HepG2 (cell line): Measurements from ENCODE around the gene TSPAN32. TPM values are rescaled to one million over a fixed set of nuclear protein-coding genes. Genes with fewer than 3 reads are reported as not detected.

Experiments used
- ATAC-seq: fragments of 200-7000 bp; cut with Tn5 transposase; 3 replicates; pipeline ENCODE4 v1.9.1; 2020; ENCODE audit warnings: mild to moderate bottlenecking, moderate library complexity
- BruUV-seq: library from RNA; stranded (reverse); fragments of 400-500 nt; replicated peaks from 2 replicates; lab custom pipeline; 2021; lab: Mats Ljungman, UMichigan
- CTCF ChIA-PET: fragments of 300-600 bp; formaldehyde crosslinking; extraction: SDS; loops from one replicate; lab custom pipeline; 2021; ENCODE audit warnings: low total read pairs, inconsistent platforms, low intra/inter-chr PET ratio; lab: Yijun Ruan, JAX
- POLR2A ChIA-PET: fragments of 350-600 bp; sonication (Branson Sonifier 250); formaldehyde crosslinking; loops from one replicate; lab custom pipeline; 2020; ENCODE audit warnings: antibody characterized with exemption, inconsistent platforms; lab: Yijun Ruan, JAX
- DNase-seq: peaks from one replicate; pipeline ENCODE4 v3.0.0-alpha.2; 2015; ENCODE audit warnings: low spot score
- FAIRE-seq: peaks from 3 replicates; lab custom pipeline; 2011; peaks lifted over from hg19 to GRCh38; lab: Jason Lieb, UNC
- H2AFZ ChIP-seq: one replicate; pipeline ENCODE4 v1.6.1; 2011; ENCODE audit warnings: low read length, inconsistent platforms
- H3K27ac ChIP-seq: fragments of 300-600 bp; 3 replicates; pipeline ENCODE4 v1.8.0; 2011; ENCODE audit warnings: mixed run types, mild to moderate bottlenecking, mixed read lengths, low read length, inconsistent platforms; ENCODE audit not compliant: insufficient read depth; ENCODE audit errors: extremely low read length
- H3K27me3 ChIP-seq, 2 experiments: fragments of 200-600 bp in 1 of 2; 2 replicates in 1 of 2; 3 replicates in 1 of 2; pipeline versions ENCODE4 v1.6.0 to v1.8.0; 2011; ENCODE audit warnings: low read length in 2 of 2, mild to moderate bottlenecking in 2 of 2, moderate library complexity in 2 of 2, inconsistent platforms in 1 of 2; ENCODE audit not compliant: insufficient read depth in 2 of 2, control insufficient read depth in 1 of 2
- H3K36me3 ChIP-seq, 2 experiments: fragments of 200-600 bp in 1 of 2; replicated peaks in 1 of 2; 2 replicates in 1 of 2; 3 replicates in 1 of 2; pipeline versions ENCODE4 v1.5.1 to v1.8.0; 2011; ENCODE audit warnings: low read length in 2 of 2, inconsistent platforms in 1 of 2; ENCODE audit not compliant: insufficient read depth in 2 of 2, control insufficient read depth in 1 of 2
- H3K4me1 ChIP-seq: 2 replicates; pipeline ENCODE4 v1.5.1; 2012; ENCODE audit warnings: low read length, inconsistent platforms; ENCODE audit not compliant: insufficient read depth
- H3K4me2 ChIP-seq: 2 replicates; pipeline ENCODE4 v1.6.0; 2011; ENCODE audit warnings: low read depth, low read length, inconsistent platforms
- H3K4me3 ChIP-seq, 3 experiments: fragments of 200-600 bp in 1 of 3; sonication (generic), shearing (Covaris generic) in 1 of 3; replicated peaks in 1 of 3; 2 replicates each; pipeline ENCODE4 v1.5.1; 2011 to 2016; ENCODE audit warnings: low read length in 3 of 3, inconsistent platforms in 2 of 3, low read depth in 2 of 3, mild to moderate bottlenecking in 2 of 3, control low read depth in 1 of 3, mixed read lengths in 1 of 3; ENCODE audit not compliant: insufficient read depth in 1 of 3
- H3K79me2 ChIP-seq: one replicate; pipeline ENCODE4 v1.6.1; 2011; ENCODE audit warnings: low read length, inconsistent platforms; ENCODE audit not compliant: insufficient read depth
- H3K9ac ChIP-seq: 2 replicates; pipeline ENCODE4 v1.6.0; 2011; ENCODE audit warnings: mild to moderate bottlenecking, low read depth, low read length, inconsistent platforms; ENCODE audit not compliant: insufficient read depth
- H3K9me3 ChIP-seq: 2 replicates; pipeline ENCODE4 v1.5.1; 2012; ENCODE audit warnings: mild to moderate bottlenecking, low read length
- H4K20me1 ChIP-seq: 2 replicates; pipeline ENCODE4 v1.6.0; 2011; ENCODE audit warnings: inconsistent platforms, mild to moderate bottlenecking, low read length, moderate library complexity; ENCODE audit not compliant: insufficient read depth
- GLI4 ChIP-seq: sonication (generic); formaldehyde crosslinking; IDR thresholded peaks from 2 replicates; pipeline ENCODE4 v1.5.1; 2020; ENCODE audit warnings: missing genetic modification reagents, mild to moderate bottlenecking, moderate library complexity, borderline replicate concordance
- HMG20B ChIP-seq: conservative IDR thresholded peaks from 2 replicates; pipeline ENCODE4 v1.6.1; 2016; ENCODE audit warnings: missing genetic modification reagents, missing compliant biosample characterization
- PAX8 ChIP-seq: sonication (generic); formaldehyde crosslinking; IDR thresholded peaks from 2 replicates; pipeline ENCODE4 v1.8.0; 2022; ENCODE audit warnings: mild to moderate bottlenecking, missing genetic modification reagents, borderline replicate concordance
- RARA ChIP-seq: IDR thresholded peaks from 2 replicates; pipeline ENCODE4 v1.6.1; 2016; ENCODE audit warnings: missing genetic modification reagents, missing compliant biosample characterization
- SP2 ChIP-seq: sonication (generic); formaldehyde crosslinking; IDR thresholded peaks from 2 replicates; pipeline ENCODE4 v1.5.1; 2020; ENCODE audit warnings: mild to moderate bottlenecking, missing genetic modification reagents
- ZNF160 ChIP-seq: sonication (generic); formaldehyde crosslinking; IDR thresholded peaks from 2 replicates; pipeline ENCODE4 v1.8.0; 2022; ENCODE audit warnings: mild to moderate bottlenecking, inconsistent platforms, missing genetic modification reagents
- ZNF292 ChIP-seq: sonication (generic); formaldehyde crosslinking; IDR thresholded peaks from 2 replicates; pipeline ENCODE4 v1.8.1; 2022; ENCODE audit warnings: mild to moderate bottlenecking, low read depth, missing genetic modification reagents, borderline replicate concordance
- ZNF577 ChIP-seq: sonication (generic); formaldehyde crosslinking; IDR thresholded peaks from 2 replicates; pipeline ENCODE4 v1.4.0; 2020; ENCODE audit warnings: mild to moderate bottlenecking, low read depth, missing genetic modification reagents, borderline replicate concordance
- ZNF766 ChIP-seq: sonication (generic); formaldehyde crosslinking; IDR thresholded peaks from 2 replicates; pipeline ENCODE4 v1.5.0; 2020; ENCODE audit warnings: missing genetic modification reagents, borderline replicate concordance
- WGBS: methylation state at CpG from one replicate; pipeline ENCODE4 v1.1.6; 2017; ENCODE audit warnings: low lambda C conversion rate; 5-methylcytosine and 5-hydroxymethylcytosine counted together
- in situ Hi-C: cut with HindIII; loops from 2 replicates; pipeline ENCODE4 v1.10.0; 2017; ENCODE audit warnings: low pct_unique_long_range_greater_than_20kb; ENCODE audit not compliant: extremely low pct_ligation_motif_present
- intact Hi-C: fragments of 100-400 bp; cut with micrococcal nuclease; formaldehyde crosslinking; loops from one replicate; pipeline ENCODE4 v1.10.0; 2022; ENCODE audit not compliant: unreplicated experiment
- polyA plus RNA-seq, 8 experiments: library from polyadenylated mRNA; depleted of rRNA in 3 of 8; stranded (reverse) in 7 of 8; unstranded in 1 of 8; fragments of >200 nt; fragmentation: Illumina TruSeq in 4 of 8; extraction: Trizol in 4 of 8; gene quantifications; 2 replicates each; pipeline versions ENCODE4 v1.2.1 to v1.2.3, GENCODE V29; 2011 to 2016; ENCODE audit warnings: low read depth in 4 of 8, missing spikeins in 1 of 8, mixed read lengths in 1 of 8; ENCODE audit not compliant: insufficient read depth in 1 of 8
- total RNA-seq, 5 experiments: library from RNA; depleted of rRNA; stranded (reverse); fragments of >200 nt; fragmentation: Illumina TruSeq; extraction: Trizol; gene quantifications; 2 replicates each; pipeline ENCODE4 v1.2.3, GENCODE V29; 2016; ENCODE audit warnings: low read depth in 1 of 5

The TSPAN32 gene
- total and polyA plus RNA-seq, 2 of the 13 experiments (the other 11 are each of a cell fraction or from before 2014, with no cell fraction given) = 0.09 to 0.70 TPM

DNA sequence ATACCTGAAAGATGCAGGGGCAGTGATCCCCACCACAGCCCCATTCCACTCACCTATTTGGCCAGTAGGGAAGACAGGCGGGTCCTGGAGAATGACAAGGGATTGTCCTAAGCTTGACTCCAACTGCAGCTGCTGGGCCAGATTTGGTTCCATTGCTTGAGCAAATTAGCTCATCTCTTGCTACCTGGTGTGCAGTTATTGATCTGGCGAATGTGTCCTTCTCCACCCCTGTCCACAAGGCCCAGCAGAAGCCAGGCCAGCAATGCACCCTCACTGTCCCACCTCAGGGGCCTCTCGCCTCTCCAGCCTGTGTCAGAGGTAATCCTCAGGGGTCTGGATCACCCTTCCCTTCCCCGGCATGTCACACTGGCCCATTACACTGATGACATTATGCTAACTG lies 23.3 kb downstream of the TSPAN32 start:
- H3K36me3 ChIP-seq = no peaks in the 10 kb centered on the region
- no peak overlapping the region for H3K4me3 ChIP-seq
- H3K79me2 ChIP-seq = no peaks in the 10 kb centered on the region
- BruUV-seq = no TSS peak
- H2AFZ ChIP-seq = no peak overlapping the region
- peaks cover 6 to 51% of the 10 kb centered on the region in 2 experiments for H3K27me3 ChIP-seq
- H3K9ac ChIP-seq = no peak overlapping the region
- H4K20me1 ChIP-seq = no peaks in the 10 kb centered on the region
- in situ Hi-C loops (no loop called here), intact Hi-C loops (no loop called here)
- ChIA-PET POLR2A (no interaction called here), CTCF (no interaction called here)
- no peak for TF ChIP-seq ZNF292 (CRISPR knock-in tag)
- TF ChIP-seq SP2 = no peak
- no peak for TF ChIP-seq GLI4 (CRISPR knock-in tag)
- no peak for TF ChIP-seq HMG20B (CRISPR knock-in tag)
- no peak for TF ChIP-seq ZNF766 (CRISPR knock-in tag)
- no peak for TF ChIP-seq ZNF577 (CRISPR knock-in tag)
- ATAC-seq (no peak), DNase-seq (no peak), FAIRE-seq (no peak)
- H3K9me3 ChIP-seq = no peaks in the 10 kb centered on the region
- no peak overlapping the region for H3K4me2 ChIP-seq
- 33% methylated on average over 2 of the region's 4 CpGs for WGBS
- no peaks in the 10 kb centered on the region for H3K4me1 ChIP-seq
- no peak overlapping the region for H3K27ac ChIP-seq

DNA sequence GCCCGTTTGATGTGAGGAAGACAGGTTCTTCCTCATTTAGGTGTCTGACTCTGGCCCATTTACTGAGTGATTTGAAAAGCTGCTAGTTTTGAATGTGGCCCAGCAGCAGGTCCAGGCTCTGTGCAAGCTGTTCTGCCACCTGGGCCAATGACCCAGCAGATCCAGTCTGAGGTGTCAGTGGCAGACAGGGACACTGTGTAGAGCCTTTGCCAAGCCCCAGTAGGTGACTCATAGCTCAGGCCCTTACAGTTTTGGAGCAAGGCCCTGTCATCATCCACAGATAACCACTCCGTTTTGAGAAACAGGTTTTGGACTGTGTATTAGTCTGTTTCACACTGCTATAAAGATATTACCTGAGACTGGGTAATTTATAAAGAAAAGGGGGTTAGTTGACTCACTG lies 23.9 kb downstream of the TSPAN32 start:
- Histone ChIP-seq H3K4me1 (no peaks in the 10 kb centered on the region), H3K36me3 (no peaks in the 10 kb centered on the region), H3K4me3 (no peak overlapping the region), H3K4me2 (no peak overlapping the region), H3K27me3 (peaks cover 6 to 51% of the 10 kb centered on the region in 2 experiments), H3K27ac (no peak overlapping the region), H3K9ac (no peak overlapping the region), H2AFZ (no peak overlapping the region), H4K20me1 (no peaks in the 10 kb centered on the region), H3K79me2 (no peaks in the 10 kb centered on the region), H3K9me3 (0 out of 2 replicates have a peak, but pooled peaks cover 4% of the 10 kb centered on the region)
- FAIRE-seq = no peak
- WGBS = 6% methylated on average over 2 of the region's 2 CpGs
- ATAC-seq = no peak
- no peak for TF ChIP-seq PAX8
- no peak for TF ChIP-seq RARA (CRISPR knock-in tag)
- TF ChIP-seq ZNF160 (CRISPR knock-in tag) = no peak
- BruUV-seq = no TSS peak
- intact Hi-C loops = no loop called here
- CTCF ChIA-PET = no interaction called here
- POLR2A ChIA-PET = no interaction called here
- no peak for DNase-seq
- in situ Hi-C loops = no loop called here
